PC-3 (cell line): ENCODE measurements around the gene AARSD1.

Experiments
- CTCF ChIP-seq: fragments of 300-600 bp; sonication (generic); conservative IDR thresholded peaks from 2 replicates; pipeline ENCODE4 v1.5.1; 2017; ENCODE audit warnings: antibody characterized with exemption, low read depth, mild to moderate bottlenecking, low read length
- EZH2 ChIP-seq: fragments of 300-600 bp; sonication (generic); IDR thresholded peaks from one replicate; pipeline ENCODE4 v1.6.1; 2017; ENCODE audit warnings: antibody characterized with exemption, mild to moderate bottlenecking, low read length; ENCODE audit not compliant: unreplicated experiment

DNA sequence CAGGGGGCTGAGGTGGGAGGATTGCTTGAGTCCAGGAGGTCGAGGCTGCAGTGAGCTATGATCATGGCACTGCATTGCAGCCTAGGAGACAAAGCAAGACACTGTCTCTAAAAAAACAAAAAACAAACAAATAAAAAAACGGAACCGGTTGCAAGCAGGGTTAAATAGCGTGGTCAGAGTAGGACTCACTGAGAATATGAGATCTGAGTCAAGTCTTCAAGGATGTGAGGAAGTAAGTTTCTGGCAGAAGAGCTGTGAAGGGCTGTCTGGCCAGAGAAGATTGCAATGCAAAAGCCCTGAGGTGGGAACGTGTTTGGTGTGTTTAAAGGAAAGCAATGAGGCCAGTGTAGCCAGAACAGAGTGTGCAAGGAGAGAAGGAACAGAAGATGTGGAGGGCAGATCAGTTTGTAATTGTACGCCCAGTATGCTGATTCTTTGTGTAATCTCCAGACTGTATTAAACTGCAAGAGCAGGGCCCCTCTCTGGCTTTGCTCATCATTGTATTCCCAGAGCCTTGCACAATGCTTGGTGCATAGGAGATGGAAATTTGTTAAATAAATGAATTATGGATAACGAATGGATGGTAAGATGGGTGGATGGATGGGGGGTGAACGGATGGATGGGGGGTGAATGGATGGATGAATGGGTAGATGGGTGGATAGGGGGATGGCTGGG lies 57.3 kb downstream of the AARSD1 start:
- TF ChIP-seq CTCF (no peak), EZH2 (no peak)
